Panc1 (cell line): ENCODE measurements around the gene NOS3.

Source experiments
- POLR2AphosphoS5 ChIP-seq: IDR thresholded peaks from 2 replicates; pipeline ENCODE4 v1.6.1; 2012; ENCODE audit warnings: mild to moderate bottlenecking, low read depth, low read length, moderate library complexity
- TF ChIP-seq, protein P1 (sequence below): fragments of 450-650 bp; IDR thresholded peaks from 2 replicates; pipeline ENCODE4 v1.5.1; 2017; ENCODE audit warnings: mild to moderate bottlenecking

DNA sequence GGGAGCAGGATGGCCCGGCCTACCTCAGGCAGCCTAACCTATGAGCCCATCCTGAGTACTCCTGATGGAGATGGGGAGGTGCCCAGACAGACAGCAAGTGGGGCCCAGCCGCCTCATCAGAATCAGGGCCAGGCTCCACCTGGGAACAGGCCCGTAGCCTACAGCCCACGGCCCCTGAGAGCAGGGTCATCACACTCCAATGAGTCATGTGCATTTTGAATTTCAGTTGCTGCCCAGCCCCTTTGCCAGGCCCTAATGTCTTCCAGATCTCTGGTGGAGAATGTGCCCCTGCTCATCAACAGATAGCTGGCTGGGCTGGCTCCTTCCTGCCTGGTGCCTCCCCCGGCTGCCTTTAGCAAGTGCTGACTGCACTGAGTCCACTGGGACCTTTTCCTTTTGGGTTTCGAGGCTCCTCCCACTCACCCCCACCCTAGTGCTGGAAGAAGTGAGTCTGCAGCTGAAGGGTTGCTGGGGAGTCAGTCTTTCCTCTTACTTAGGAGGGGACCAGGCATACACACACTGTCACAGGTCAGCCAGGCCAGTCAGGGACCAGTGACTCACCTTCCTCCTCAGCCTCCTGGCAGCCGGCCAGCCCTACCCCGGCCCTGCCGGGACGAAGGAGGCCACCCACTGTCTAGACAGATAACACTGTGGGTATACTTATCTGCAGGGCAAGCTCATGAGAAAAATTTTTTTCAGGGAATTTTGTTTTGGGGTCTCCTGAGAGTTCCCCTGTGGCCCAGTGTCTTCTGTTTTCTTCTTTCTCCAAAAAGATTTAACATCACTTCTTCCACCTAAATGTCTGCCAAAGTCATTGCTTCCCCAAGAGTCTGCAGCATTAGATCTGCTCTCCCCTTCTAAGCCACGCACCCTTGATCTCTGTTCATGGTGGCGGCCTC, 48.4 kb downstream of the NOS3 start:
- TF ChIP-seq, protein P1, sequence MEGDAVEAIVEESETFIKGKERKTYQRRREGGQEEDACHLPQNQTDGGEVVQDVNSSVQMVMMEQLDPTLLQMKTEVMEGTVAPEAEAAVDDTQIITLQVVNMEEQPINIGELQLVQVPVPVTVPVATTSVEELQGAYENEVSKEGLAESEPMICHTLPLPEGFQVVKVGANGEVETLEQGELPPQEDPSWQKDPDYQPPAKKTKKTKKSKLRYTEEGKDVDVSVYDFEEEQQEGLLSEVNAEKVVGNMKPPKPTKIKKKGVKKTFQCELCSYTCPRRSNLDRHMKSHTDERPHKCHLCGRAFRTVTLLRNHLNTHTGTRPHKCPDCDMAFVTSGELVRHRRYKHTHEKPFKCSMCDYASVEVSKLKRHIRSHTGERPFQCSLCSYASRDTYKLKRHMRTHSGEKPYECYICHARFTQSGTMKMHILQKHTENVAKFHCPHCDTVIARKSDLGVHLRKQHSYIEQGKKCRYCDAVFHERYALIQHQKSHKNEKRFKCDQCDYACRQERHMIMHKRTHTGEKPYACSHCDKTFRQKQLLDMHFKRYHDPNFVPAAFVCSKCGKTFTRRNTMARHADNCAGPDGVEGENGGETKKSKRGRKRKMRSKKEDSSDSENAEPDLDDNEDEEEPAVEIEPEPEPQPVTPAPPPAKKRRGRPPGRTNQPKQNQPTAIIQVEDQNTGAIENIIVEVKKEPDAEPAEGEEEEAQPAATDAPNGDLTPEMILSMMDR: no peak
- TF ChIP-seq POLR2AphosphoS5: no peak; the same call in 1 of the 2 replicates
